Esophagus muscularis mucosa (tissue), 4 donors: ENCODE measurements around the gene GLB1L3. TPM values are rescaled to one million over a fixed set of nuclear protein-coding genes. Genes with fewer than 3 reads are reported as not detected.

Source experiments
- DNase-seq: peaks from one replicate; pipeline ENCODE4 v3.0.0-alpha.2; 2017; ENCODE audit errors: extremely low spot score
- H3K27ac ChIP-seq, 4 donors: fragments of 200-600 bp; sonication (generic); replicated peaks in 1 of 4; 1 replicate in 3 of 4; 2 replicates in 1 of 4; pipeline ENCODE4 v1.5.1; 2016 to 2019; ENCODE audit warnings: mild to moderate bottlenecking in 1 of 4
- H3K27me3 ChIP-seq, 4 donors: fragments of 200-600 bp; sonication (generic); one replicate each; pipeline versions ENCODE4 v1.5.1 to v1.6.0; 2016 to 2019
- H3K36me3 ChIP-seq, 4 donors: fragments of 200-600 bp; sonication (generic); one replicate each; pipeline ENCODE4 v1.5.1; 2016 to 2019
- H3K4me1 ChIP-seq, 4 donors: fragments of 200-600 bp; sonication (generic); one replicate each; pipeline ENCODE4 v1.5.1; 2016 to 2019
- H3K4me3 ChIP-seq, 4 donors: fragments of 200-600 bp; sonication (generic); 1 replicate in 2 of 4; 2 replicates in 2 of 4; pipeline ENCODE4 v1.5.1; 2016 to 2019; ENCODE audit warnings: mild to moderate bottlenecking in 4 of 4, moderate library complexity in 1 of 4
- H3K9me3 ChIP-seq, 4 donors: fragments of 200-600 bp; sonication (generic); 1 replicate in 3 of 4; 2 replicates in 1 of 4; pipeline ENCODE4 v1.5.1; 2016 to 2019
- EP300 ChIP-seq: sonication (generic); formaldehyde crosslinking; IDR thresholded peaks from one replicate; pipeline ENCODE4 v1.6.1; 2017; ENCODE audit warnings: antibody characterized with exemption
- POLR2A ChIP-seq: fragments of 450-650 bp; IDR thresholded peaks from one replicate; pipeline ENCODE4 v1.6.1; 2017; ENCODE audit warnings: antibody characterized with exemption, moderate library complexity, mild to moderate bottlenecking, low read depth
- POLR2AphosphoS5 ChIP-seq, 2 donors: sonication (generic); formaldehyde crosslinking; IDR thresholded peaks; one replicate each; pipeline ENCODE4 v1.6.1; 2017; ENCODE audit warnings: antibody characterized with exemption in 2 of 2
- WGBS: methylation state at CpG from one replicate; pipeline ENCODE4 v1.1.5; 2018; 5-methylcytosine and 5-hydroxymethylcytosine counted together
- intact Hi-C: fragments of 100-400 bp; cut with DNase I; formaldehyde crosslinking; loops from one replicate; pipeline ENCODE4 v1.15.1; 2023
- total RNA-seq, 4 donors: library from RNA; depleted of rRNA; stranded (reverse); fragments of >200 nt; gene quantifications; one replicate each; pipeline versions ENCODE4 v1.1.0 to v1.2.1, GENCODE V29; 2016
- TF ChIP-seq, protein P1 (sequence below), 3 experiments: fragments of 200-600 bp in 2 of 3; fragments of 450-650 bp in 1 of 3; sonication (generic) in 2 of 3; IDR thresholded peaks; one replicate each; pipeline ENCODE4 v1.5.1; 2017 to 2019; ENCODE audit warnings: antibody characterized with exemption in 3 of 3, mild to moderate bottlenecking in 2 of 3, moderate library complexity in 1 of 3

The GLB1L3 gene
- total RNA-seq, 4 donors from 2014 or later: 0.29 to 0.42 (median 0.32) TPM; not detected in 1

DNA sequence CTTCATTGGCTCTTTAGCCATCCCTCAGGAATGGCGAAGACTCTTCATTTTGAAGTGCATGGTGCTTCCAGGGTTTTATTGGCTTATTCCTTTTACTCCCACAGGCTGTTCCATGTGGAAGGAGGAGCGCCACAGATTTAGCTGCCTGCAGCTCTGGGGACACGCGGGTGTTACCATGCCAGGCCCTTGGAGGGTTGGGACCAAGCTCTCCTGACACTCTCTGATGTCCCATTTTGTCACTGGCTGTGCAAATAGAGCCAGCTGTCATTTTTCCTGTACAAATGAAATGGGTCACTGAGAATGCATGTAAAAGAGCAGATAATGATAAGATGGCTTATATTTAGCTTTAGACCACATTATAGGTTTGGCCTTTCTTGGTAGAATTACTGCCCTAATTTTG is 32.3 kb upstream of the GLB1L3 start:
- H3K36me3 ChIP-seq: peaks cover 58 to 100% (median 99%) of the 10 kb centered on the region in 4 donors
- H3K4me3 ChIP-seq: no peak overlapping the region
- DNase-seq: no peak
- intact Hi-C loops: no loop called here
- TF ChIP-seq EP300: no peak
- TF ChIP-seq POLR2A: no peak
- no peak for TF ChIP-seq POLR2AphosphoS5 (IDR thresholded peaks at IDR 0.05)
- TF ChIP-seq, protein P1, sequence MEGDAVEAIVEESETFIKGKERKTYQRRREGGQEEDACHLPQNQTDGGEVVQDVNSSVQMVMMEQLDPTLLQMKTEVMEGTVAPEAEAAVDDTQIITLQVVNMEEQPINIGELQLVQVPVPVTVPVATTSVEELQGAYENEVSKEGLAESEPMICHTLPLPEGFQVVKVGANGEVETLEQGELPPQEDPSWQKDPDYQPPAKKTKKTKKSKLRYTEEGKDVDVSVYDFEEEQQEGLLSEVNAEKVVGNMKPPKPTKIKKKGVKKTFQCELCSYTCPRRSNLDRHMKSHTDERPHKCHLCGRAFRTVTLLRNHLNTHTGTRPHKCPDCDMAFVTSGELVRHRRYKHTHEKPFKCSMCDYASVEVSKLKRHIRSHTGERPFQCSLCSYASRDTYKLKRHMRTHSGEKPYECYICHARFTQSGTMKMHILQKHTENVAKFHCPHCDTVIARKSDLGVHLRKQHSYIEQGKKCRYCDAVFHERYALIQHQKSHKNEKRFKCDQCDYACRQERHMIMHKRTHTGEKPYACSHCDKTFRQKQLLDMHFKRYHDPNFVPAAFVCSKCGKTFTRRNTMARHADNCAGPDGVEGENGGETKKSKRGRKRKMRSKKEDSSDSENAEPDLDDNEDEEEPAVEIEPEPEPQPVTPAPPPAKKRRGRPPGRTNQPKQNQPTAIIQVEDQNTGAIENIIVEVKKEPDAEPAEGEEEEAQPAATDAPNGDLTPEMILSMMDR (IDR thresholded peaks at IDR 0.05): no peak
- no peaks in the 10 kb centered on the region for H3K4me1 ChIP-seq
- WGBS: 95% methylated on average over 4 of the region's 4 CpGs
- H3K27ac ChIP-seq: no peak overlapping the region
- H3K27me3 ChIP-seq: no peaks in the 10 kb centered on the region
- no peaks in the 10 kb centered on the region for H3K9me3 ChIP-seq

DNA sequence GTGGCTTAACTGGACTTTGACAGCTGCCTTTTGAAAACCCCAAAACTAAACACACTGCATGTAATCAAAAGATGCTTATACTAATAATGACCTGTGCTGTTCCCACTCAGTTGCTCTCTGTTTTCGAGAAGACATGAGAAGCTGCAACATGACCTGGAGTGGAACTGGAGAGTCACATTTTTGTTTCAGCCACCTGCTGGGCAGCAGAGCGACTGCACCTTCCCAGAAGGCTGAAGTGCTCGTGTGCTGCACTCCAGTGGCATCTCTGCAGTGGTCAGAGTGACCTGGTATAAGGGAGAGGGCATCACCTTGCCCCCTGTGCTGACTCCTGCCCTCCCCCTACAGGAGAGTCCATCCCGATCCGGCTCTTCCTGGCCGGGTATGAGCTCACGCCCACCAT is 31.6 kb upstream of the GLB1L3 start:
- Histone ChIP-seq H3K9me3 (no peaks in the 10 kb centered on the region), H3K4me1 (no peaks in the 10 kb centered on the region), H3K27me3 (no peaks in the 10 kb centered on the region), H3K4me3 (no peak overlapping the region), H3K36me3 (peaks cover 56 to 100% (median 99%) of the 10 kb centered on the region in 4 donors), H3K27ac (no peak overlapping the region)
- DNase-seq: no peak
- 55% methylated on average over 6 of the region's 7 CpGs for WGBS
- intact Hi-C loops: no loop called here
- TF ChIP-seq POLR2A (no peak), POLR2AphosphoS5 (IDR thresholded peaks at IDR 0.05) (no peak), EP300 (no peak)
- TF ChIP-seq, protein P1 (IDR thresholded peaks at IDR 0.05): peak in 2 of 3 experiments; percentile 24 to 47

DNA sequence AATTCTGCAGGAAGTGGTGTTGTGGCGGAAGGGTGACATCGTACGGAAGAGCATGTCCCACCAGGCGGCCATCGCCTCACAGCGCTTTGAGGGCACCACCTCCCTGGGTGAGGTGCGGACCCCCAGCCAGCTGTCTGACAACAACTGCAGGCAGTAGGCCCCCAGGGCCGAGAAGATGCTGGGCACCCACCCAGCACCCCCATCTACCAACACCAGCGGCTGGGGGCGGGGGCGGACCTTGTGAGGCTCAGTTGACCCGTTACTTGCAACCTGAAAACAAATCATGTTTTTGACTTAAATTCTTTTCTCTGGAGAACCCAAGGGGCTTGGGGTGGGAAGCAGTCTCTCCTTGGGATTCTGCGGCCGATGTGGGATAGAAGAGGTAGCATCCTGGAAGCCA is 30.7 kb upstream of the GLB1L3 start:
- Histone ChIP-seq H3K4me1 (no peaks in the 10 kb centered on the region), H3K27ac (no peak overlapping the region), H3K36me3 (peaks cover 59 to 100% (median 99%) of the 10 kb centered on the region in 4 donors), H3K27me3 (no peaks in the 10 kb centered on the region), H3K4me3 (no peak overlapping the region), H3K9me3 (no peaks in the 10 kb centered on the region)
- TF ChIP-seq POLR2AphosphoS5 (IDR thresholded peaks at IDR 0.05): no peak
- no peak for TF ChIP-seq EP300
- no peak for TF ChIP-seq POLR2A
- TF ChIP-seq, protein P1 (IDR thresholded peaks at IDR 0.05): no peak
- DNase-seq: no peak
- intact Hi-C loops: no loop called here
- WGBS: 92% methylated on average over 9 of the region's 14 CpGs

DNA sequence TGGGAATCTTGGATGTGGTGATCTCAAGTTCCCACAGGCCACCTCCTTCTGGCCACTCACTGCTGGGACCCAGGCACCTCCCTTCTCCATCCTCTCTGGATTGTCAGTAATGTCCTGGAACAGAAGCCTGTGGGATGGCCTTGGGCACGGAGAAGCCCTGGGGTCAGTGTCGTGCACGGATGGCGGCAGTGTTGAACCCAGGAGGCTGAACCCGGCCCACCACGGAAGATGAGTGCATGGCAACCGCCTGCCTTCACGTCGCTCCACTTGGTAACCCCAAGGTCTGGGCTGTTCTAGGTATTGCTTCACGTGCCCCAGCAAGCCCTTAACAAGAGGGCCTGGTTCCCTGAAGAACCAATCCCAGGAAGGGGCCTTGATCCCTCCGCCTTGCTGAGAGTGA is 30.1 kb upstream of the GLB1L3 start:
- no peak for DNase-seq
- intact Hi-C loops: no loop called here
- H3K27ac ChIP-seq: no peak overlapping the region
- peaks cover 0 to under 1% (median under 1%) of the 10 kb centered on the region in 4 donors for H3K4me1 ChIP-seq
- H3K4me3 ChIP-seq: no peak overlapping the region
- H3K36me3 ChIP-seq: peaks cover 57 to 100% (median 100%) of the 10 kb centered on the region in 4 donors
- 91% methylated on average over 11 of the region's 11 CpGs for WGBS
- no peaks in the 10 kb centered on the region for H3K9me3 ChIP-seq
- no peaks in the 10 kb centered on the region for H3K27me3 ChIP-seq
- TF ChIP-seq, protein P1 (IDR thresholded peaks at IDR 0.05): no peak
- TF ChIP-seq POLR2A (no peak), EP300 (no peak), POLR2AphosphoS5 (IDR thresholded peaks at IDR 0.05) (no peak)

DNA sequence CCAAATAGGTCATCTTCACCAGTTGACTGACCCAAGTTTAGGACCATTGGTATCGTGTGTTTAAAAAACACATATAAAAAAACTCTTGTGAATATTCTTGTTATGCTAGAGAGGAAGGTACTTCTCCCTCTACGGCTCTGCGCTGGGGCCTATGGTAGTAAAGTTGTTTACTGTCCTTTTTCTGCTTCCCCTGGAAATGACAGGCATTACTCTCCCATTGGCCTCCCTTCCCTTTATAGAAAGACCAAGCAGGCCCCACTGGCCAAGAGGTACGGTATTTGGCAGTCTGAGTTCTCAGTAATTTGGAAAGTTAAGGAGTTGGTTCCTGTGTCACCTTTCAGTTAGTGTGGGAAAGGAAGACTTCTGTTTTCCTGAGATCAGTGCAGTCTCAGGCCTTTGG is 29.5 kb upstream of the GLB1L3 start:
- TF ChIP-seq EP300 (no peak), POLR2AphosphoS5 (IDR thresholded peaks at IDR 0.05) (no peak), POLR2A (no peak)
- TF ChIP-seq, protein P1 (IDR thresholded peaks at IDR 0.05): no peak
- 76% methylated on average over 4 of the region's 4 CpGs for WGBS
- H3K4me1 ChIP-seq: peaks cover 0 to 6% (median 5%) of the 10 kb centered on the region in 4 donors
- intact Hi-C loops: no loop called here
- H3K27me3 ChIP-seq: no peaks in the 10 kb centered on the region
- H3K36me3 ChIP-seq: peaks cover 55 to 98% (median 94%) of the 10 kb centered on the region in 4 donors
- no peak overlapping the region for H3K4me3 ChIP-seq
- no peak overlapping the region for H3K27ac ChIP-seq
- no peaks in the 10 kb centered on the region for H3K9me3 ChIP-seq
- DNase-seq: no peak
